ENCODE results near the gene RMI1.

RMI1 gene

GRCh38 chr9:83996126-83996525, 15.5 kb downstream of the RMI1 start:
- no peak for DNase-seq (ENCODE audit: extremely low read depth, low read depth)
- H3K4me3 ChIP-seq (replicated peaks; ENCODE audit: low read depth, low read length), result no peak overlapping the region
- no peak for TF ChIP-seq CTCF (IDR thresholded peaks at IDR 0.05; ENCODE audit: low read depth, low read length, missing control alignments)

DNA sequence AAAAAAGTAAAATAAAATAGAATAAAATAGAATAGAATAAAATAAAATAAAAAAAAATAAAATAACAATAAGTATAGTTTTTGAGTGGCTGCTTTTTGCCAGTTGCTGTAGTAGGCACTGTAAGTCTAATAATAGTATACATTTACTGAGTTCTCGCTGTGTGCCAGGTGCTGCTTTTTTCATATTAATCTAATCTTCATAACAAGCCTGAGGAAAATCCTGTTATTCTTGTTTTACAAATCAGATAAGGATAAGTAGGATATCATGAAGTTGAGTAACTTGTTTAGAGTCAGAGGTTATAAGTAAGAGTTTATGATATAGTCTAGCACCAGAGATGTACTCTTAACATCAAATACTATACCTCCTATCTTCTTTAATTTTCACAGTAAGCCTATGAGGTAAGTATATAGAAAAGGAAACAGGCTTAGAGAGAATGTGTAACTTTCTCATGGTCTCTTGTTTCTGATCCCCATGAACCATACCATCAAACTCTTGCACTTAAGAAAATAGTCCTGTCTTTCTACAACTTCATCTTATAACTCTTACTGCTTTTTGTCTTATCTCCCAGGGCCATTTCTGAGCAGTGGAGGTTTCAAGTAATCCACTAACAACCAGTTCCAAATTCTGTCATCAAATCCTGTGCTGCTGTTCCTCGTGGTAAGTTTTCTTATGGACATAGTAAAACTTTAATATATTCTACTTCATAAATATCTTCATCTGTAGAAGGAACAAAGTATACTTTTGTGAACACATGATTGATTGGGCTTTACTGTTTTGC, 18.7 kb downstream of the RMI1 start:
- TF ChIP-seq CTCF (IDR thresholded peaks at IDR 0.05; ENCODE audit: low read depth, low read length, missing control alignments), result no peak
- DNase-seq (ENCODE audit: extremely low read depth, low read depth), result no peak
- no peak overlapping the region for H3K4me3 ChIP-seq (replicated peaks; ENCODE audit: low read depth, low read length)

DNA sequence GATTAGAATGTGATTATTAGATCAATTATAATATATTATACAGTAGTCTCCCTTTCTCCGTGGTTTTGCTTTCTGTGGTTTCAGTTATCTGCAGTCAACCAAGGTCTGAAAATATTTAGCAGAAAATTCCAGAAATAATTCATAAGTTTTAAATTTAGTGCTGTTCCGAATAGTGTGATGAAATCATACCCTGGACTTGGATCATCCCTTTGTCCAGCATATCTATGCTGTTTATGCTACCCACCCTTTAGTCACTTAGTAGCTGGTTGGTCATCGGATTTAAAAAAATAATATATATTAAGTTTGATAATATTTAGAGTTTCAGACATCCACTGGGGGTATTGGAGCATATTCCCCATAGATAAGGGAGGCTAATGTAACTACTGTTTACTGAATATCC, 19.6 kb downstream of the RMI1 start:
- no peak for TF ChIP-seq CTCF (IDR thresholded peaks at IDR 0.05; ENCODE audit: low read depth, low read length, missing control alignments)
- no peak overlapping the region for H3K4me3 ChIP-seq (replicated peaks; ENCODE audit: low read depth, low read length)
- no peak for DNase-seq (ENCODE audit: extremely low read depth, low read depth)

DNA sequence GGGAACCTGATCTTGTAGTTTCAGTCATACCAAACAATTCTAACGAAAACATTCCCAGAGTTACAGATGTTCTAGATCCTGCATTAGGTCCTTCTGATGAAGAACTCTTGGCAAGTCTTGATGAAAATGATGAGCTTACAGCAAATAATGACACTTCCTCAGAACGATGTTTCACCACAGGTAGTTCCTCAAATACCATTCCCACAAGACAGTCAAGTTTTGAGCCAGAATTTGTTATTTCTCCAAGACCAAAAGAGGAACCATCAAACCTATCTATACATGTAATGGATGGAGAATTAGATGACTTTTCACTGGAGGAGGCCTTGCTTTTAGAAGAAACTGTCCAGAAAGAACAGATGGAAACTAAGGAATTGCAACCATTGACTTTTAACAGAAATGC, 21.0 kb downstream of the RMI1 start:
- TF ChIP-seq CTCF (IDR thresholded peaks at IDR 0.05; ENCODE audit: low read depth, low read length, missing control alignments), result no peak
- H3K4me3 ChIP-seq (replicated peaks; ENCODE audit: low read depth, low read length), result no peak overlapping the region
- no peak for DNase-seq (ENCODE audit: extremely low read depth, low read depth)

GRCh38 chr9:84002344-84002743, 21.7 kb downstream of the RMI1 start:
- DNase-seq (ENCODE audit: extremely low read depth, low read depth), result no peak
- TF ChIP-seq CTCF (IDR thresholded peaks at IDR 0.05; ENCODE audit: low read depth, low read length, missing control alignments), result no peak
- H3K4me3 ChIP-seq (replicated peaks; ENCODE audit: low read depth, low read length), result no peak overlapping the region

DNA sequence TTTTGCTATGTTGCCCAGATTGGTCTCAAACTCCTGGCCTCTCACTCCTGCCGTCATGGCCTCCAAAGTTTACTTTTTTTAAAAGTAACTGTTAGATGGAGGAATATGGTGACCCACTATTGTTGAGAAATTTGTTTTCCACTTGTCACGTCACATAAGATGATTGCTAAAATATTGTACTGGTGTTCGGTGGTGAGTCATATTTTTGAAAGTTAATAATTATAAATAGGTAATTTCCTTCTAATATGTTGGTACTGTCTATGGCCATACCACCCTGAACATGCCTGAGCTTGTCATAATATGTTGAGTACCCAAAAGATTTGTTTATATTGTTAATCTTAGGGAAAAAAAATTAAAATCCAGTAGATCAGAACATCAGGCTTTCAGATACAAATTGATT, 22.6 kb downstream of the RMI1 start:
- no peak overlapping the region for H3K4me3 ChIP-seq (replicated peaks; ENCODE audit: low read depth, low read length)
- TF ChIP-seq CTCF (IDR thresholded peaks at IDR 0.05; ENCODE audit: low read depth, low read length, missing control alignments), result no peak
- DNase-seq (ENCODE audit: extremely low read depth, low read depth), result no peak

DNA sequence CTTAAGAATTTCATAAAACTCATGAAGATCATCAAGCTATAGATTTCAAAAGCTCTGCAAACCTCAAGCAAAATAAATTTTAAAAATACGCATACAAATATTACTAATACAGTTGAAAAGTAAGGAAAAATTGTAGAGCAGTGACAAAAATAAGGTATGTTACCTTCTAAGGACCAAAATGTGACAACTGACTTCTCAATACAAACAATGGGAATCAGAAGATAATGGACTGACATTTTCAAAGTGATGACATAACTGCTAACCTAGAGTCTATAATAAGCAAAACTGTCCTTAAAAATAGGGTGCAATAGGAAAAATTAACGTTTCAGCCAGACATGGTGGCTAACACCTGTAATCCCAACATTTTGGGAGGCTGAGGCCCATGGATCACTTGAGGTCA, 27.1 kb downstream of the RMI1 start:
- no peak for TF ChIP-seq CTCF (IDR thresholded peaks at IDR 0.05; ENCODE audit: low read depth, low read length, missing control alignments)
- DNase-seq (ENCODE audit: extremely low read depth, low read depth), result no peak

More for the DNA sequence above, 27.1 kb downstream of the RMI1 start:
- no peak overlapping the region for H3K4me3 ChIP-seq (replicated peaks; ENCODE audit: low read depth, low read length)
